ENCODE data around the gene CARMIL3.
A peak's percentile ranks its signal among the peaks of the same experiment; 100 is the strongest.

CARMIL3 gene

GRCh38 chr14:24077086-24077485, 25.3 kb downstream of the CARMIL3 start:
- DNase-seq, result no peak

GRCh38 chr14:24078146-24078545, 26.3 kb downstream of the CARMIL3 start:
- DNase-seq, result no peak

GRCh38 chr14:24079491-24080141, 27.8 kb downstream of the CARMIL3 start:
- no peak for DNase-seq

- no peak for DNase-seq
Observed at GRCh38 chr14:24080142-24080530, 28.3 kb downstream of the CARMIL3 start.

- peak; percentile 48 for DNase-seq
Observed at GRCh38 chr14:24080888-24081738, 29.3 kb downstream of the CARMIL3 start.

- DNase-seq, result no peak
Observed at GRCh38 chr14:24081739-24082211, 30.0 kb downstream of the CARMIL3 start.

GRCh38 chr14:24082411-24083080, 30.7 kb downstream of the CARMIL3 start:
- no peak for DNase-seq

- no peak for DNase-seq
Observed at GRCh38 chr14:24083462-24083861, 31.7 kb downstream of the CARMIL3 start.

GRCh38 chr14:24084440-24084839, 32.6 kb downstream of the CARMIL3 start:
- DNase-seq, result no peak

- no peak for DNase-seq
Observed at GRCh38 chr14:24085215-24085614, 33.4 kb downstream of the CARMIL3 start.

GRCh38 chr14:24086193-24086955, 34.6 kb downstream of the CARMIL3 start:
- DNase-seq, result no peak

GRCh38 chr14:24087004-24087403, 35.2 kb downstream of the CARMIL3 start:
- DNase-seq, result no peak

GRCh38 chr14:24088095-24088494, 36.3 kb downstream of the CARMIL3 start:
- DNase-seq, result no peak

- no peak for DNase-seq
Observed at GRCh38 chr14:24089890-24090289, 38.1 kb downstream of the CARMIL3 start.

- DNase-seq, result no peak
Observed at GRCh38 chr14:24092110-24092504, 40.3 kb downstream of the CARMIL3 start.

GRCh38 chr14:24092505-24093206, 40.8 kb downstream of the CARMIL3 start:
- no peak for DNase-seq

GRCh38 chr14:24093207-24093900, 41.5 kb downstream of the CARMIL3 start:
- DNase-seq, result no peak

- peak; percentile 62 for DNase-seq
Observed at GRCh38 chr14:24093901-24094840, 42.4 kb downstream of the CARMIL3 start, which contains the start of gene PCK2. PCK2 (plus strand) TSS chr14:24094311; CDS start chr14:24094406, 95 bp downstream.

- DNase-seq, result no peak
Observed at GRCh38 chr14:24094841-24095270, 43.0 kb downstream of the CARMIL3 start.

All from T-helper 9 cell (primary cell).